Islet of Langerhans (tissue), 1 donor: ENCODE data around the gene KCNJ11.

Experiments used
- FAIRE-seq: peaks from one replicate; lab custom pipeline; 2011; peaks lifted over from hg19 to GRCh38; lab: Jason Lieb, UNC

The KCNJ11 gene

DNA sequence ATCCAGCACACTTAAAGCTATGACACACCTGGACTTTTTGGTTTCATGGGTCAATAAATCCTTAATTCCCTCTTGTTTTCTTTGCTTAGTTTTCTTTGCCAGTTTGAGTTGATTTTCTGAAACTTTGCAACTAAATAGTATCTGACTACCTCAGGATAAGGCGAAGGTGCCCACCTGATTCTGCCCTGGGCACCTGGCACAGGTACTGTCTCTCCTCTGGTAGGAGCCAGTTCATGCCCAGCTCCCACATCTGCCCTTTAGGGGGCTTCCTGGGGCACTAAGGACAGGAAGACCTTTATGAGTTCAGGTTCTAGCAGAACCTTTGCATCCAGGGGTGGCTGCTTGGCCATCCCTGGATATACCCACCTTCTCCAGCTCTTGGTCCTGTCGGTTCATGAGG, 19.6 kb upstream of the KCNJ11 start:
- peak; percentile 27 for FAIRE-seq

DNA sequence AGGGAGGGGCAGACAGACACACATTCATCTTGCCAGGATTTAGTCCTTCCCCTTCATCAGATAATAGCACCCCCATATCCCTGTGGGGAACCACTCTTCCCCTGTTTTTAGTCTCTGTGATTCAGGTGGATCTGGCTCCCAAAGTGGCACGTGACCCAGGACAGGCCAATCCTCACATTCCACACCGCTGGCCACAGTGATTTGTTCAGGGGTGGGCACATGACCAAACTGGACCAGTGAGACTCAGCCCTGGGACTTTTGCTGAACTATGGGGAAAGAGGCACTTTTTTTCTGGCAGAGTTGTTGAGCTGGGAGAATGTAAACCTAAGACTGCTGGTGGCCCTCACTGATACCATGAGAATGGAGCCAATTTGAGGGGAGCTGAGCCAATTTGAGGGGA, 19.1 kb upstream of the KCNJ11 start:
- no peak for FAIRE-seq

DNA sequence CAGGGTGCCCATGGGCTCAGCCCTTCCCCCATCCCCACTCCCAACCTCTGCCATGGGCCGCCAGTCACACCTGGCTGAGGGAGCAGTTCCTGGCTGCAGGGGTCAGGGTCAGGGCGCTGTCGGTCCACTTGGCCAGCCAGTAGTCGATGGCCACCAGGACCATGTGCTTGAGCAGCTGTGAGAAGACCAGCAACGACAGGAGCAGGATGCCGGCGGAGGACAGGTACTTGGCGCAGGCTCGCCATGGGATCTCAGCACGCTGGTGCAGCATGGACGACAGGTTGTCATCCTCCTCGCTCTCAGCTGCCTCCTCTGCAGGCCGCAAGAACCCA, 18.3 kb upstream of the KCNJ11 start:
- FAIRE-seq, result no peak

DNA sequence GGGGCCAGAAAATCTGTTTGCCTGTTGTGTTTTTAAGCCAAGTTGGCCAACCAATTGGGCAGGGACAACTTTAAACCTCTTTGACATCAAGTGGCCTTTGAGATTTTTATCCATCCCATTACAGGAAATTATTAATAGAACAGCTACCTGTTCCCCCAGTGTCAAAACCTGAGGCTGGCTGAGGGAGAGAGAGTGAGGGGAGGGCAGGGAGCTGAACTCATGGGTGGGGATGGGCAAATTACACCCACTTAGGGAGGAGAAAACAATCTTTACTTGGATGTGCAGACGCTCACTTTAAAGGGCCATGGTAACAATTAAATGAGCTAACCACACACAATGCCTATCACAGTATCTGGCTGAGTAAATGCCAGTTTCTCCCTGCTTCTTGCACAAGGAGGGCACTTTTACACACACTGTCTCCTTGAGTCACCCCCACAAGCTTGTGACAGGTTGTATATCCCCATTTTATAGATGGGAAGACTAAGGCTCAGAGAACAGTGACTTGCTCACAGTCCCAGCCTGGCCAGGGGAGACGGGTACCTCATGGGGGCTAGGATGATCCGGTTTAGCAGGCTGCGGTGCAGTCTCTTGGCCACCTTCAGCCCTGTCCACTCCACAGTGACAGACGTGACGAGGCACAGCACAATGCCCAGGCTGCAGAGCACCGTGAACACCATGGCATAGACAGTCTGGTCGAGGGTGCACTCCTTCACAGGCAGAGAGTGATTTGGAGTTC, 17.8 kb upstream of the KCNJ11 start:
- no peak for FAIRE-seq

DNA sequence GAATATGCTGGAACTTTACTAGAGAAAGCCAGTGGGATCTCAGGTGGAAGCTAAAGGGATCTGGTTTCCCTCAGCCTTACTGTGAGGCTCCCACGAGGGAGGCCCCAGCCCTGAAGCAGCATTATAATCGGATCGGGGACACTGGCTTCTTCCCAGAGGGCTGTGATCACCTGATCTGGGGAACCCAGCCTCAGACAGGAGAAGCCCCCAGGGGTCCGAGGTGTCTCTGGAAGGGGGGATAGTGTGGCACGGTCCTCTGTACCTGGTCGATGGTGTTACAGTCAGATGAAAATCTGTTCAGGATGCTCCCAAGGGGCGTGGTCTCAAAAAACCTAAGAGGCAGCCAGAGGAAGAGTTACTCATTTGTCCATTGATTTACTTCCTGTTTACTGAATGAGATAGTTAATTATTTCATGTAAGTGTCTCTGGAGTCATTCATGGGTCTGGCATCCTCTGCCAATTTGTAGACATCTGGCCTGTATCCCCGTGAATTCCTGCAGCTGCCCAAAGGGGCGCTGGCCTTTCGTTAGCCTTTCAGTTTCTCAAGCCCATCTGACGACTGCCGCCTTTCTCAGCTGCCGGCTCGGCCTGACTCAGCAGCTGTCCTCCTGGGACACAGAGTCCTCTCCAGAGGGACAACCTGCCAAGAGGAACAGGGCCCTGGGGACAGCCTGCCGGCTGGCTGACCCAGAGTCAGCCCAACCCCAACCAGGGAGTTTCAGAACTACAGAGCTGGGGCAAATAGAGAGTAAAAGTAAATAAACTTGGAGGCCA, 17.0 kb upstream of the KCNJ11 start:
- peak; percentile 69 for FAIRE-seq

DNA sequence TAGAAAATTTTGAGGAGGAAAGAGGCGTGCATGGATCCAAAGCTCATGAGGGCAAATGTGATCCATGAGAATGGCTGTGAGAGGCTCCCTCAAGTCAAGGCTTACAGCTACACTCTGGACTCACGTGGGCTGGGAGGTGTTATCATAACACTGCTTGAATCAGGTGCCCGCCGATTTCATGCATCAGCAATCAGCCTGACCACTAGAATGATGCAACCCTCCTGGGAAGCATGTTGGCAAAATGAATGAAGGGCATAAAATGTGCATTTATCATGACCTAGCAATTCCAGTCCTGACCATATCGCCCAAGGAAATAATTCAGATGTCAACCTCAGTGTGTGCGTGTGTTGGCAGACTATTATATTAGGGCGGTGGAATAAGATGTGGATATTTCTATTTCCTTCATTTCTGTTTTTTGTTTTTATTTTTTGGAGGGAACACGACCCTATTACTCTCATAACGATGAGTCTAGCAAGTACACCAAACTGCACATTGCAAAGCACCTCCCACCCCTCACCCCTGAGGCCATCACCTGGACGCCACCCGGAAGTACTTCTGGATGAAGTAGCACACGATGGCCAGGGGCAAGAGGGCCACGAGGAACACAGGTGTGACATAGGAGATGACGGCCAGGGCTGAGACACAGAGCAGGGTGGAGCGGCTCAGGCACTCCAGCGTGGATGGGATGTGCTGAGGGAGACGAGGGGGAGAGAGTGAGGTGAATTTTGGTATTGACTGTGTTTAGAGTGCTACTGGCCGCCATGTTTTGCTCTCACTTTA, 15.7 kb upstream of the KCNJ11 start:
- peak; percentile 96 for FAIRE-seq

DNA sequence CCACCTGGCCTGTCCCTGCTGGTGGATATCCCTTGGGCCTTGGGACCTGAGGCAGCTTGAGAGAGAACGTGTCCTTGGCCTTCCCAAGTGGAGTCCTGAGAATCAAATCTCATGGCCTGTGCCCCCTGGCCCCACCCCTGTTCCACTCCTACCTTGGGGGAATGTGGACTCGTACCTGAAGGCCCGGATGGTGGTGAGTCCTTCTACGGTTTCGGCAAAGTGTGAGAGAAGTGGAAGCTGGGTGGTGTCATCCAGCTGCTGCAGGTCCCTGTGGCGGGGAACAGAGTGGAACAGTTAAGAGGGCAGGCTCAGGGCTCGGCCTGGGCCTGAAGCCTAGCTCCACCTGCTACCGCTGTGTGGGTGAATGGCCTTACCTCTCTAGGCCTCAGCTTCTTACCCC, 14.0 kb upstream of the KCNJ11 start:
- FAIRE-seq, result no peak

DNA sequence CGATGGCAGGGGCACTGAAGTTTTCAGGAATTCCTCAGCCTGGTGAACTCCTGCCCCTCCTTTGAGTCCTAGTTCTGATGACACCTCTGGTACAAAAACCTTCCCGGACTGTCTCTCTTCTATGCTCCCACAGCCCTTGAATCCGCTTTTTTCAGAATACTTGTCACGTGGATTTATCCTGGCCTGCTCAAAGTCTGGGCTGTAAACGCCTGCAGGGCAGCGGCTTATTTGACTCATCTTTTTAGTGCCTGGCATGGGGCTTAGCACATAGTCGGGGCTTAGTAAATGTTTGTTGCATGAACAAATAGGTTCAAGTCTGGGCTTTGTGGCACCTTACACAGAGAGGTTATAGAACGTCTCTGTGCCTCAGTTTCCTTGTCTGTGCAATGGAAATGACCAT, 13.4 kb upstream of the KCNJ11 start:
- FAIRE-seq, result no peak

DNA sequence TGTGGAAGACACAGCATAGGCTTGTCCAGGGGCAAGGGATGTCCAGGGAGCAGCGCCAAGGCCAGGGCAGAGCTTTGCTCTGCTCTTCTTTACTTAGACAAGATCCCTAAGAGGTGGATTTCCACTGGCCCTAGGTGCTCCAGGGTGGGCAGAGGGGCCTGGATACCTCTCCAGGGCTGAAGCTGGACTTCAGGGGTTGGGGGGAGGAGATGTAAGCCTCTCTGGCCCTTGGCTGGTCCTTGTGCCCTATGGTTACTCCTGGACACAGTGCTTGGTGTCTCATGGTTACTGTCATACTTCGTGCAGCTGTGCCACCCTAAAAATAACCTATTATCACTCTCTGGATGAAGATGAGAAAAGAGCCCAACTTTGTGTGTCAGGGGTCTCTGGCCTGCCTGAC, 12.9 kb upstream of the KCNJ11 start:
- no peak for FAIRE-seq

DNA sequence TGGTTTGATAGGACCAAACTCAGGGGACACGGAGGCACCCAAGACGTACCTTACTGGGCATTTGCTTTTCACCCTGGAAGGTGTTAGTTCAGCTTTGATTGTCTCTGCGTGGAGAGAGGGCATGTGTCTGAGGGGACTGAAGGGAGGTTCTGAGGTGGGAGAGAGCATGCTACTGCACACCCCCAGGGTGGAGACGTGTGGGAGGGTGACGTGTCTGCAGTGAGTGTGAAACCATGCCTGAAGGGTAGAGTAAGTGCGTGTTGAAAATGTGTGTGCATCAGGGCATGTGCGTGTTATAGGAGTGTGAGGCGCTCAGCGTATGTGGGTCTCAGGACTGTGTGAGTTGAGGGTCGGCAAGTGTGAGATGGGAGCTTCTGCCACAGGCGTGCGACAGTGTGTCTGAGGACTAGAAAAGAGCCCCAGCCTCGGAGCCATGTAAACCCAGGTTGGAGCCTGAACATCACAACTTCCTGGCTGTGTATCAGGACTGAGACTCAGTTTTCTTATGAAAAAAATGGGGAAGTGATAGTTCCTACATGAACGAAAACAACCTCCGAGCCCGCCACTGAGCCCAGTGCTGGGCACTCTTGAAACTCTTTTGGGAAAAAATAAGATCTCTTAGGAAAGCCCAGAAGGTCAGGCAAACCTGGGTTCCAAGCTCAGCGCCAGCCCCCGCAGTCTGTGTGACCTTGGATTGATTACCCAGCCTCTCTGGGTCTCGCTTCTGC, 11.8 kb upstream of the KCNJ11 start:
- FAIRE-seq, result no peak

DNA sequence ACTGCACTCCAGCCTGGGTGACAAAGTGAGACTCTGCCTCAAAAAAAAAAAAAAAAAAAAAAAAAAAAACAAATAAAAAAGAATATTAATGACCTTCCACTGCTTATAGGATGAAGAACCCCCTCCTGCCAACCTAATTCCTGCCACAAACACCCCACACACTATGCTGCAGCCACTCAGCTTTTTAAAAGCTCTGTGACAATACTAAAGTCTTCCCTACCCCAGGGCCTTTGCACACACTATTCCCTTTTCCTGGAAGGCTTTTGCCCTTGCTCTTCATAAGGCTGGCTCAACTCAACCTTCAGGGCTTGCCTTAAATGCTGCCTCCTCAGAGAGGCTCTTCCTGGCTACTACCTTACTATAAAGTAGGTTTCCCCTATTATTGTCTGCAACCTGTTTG, 10.8 kb upstream of the KCNJ11 start:
- FAIRE-seq, result no peak

DNA sequence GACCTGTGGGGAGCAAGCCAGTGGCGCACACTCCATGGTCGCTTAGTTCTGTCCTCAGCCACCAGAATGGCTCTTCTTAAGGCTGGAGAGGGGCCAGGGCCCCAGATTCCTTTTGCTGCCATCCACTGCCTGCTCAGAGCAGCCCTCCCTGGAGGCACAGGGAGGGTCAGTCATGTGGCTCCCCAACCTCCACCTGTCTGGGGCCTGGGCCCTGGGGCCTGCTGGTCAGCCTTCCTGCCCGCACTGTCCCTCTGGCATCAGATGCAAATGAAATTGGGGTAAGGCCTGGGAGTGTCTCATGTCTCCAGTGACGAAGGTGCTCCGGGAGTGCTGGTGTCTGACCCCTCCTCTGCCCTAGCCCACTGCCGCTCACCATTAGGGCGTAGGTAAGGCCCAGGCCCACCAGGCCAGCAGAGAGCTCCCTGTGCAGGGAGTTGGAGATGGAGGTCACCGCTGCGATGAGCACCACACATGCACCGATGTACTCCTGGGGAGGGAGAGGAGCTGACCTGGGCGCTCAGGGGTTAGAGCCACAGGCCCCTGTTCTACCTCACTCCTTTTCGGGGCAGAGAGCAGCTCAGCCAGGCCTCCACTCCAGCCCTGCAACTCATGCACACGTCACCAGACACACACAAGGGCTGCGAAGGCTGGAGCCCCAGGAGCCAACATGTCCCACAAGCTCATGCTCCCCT, 9.0 kb upstream of the KCNJ11 start:
- no peak for FAIRE-seq

DNA sequence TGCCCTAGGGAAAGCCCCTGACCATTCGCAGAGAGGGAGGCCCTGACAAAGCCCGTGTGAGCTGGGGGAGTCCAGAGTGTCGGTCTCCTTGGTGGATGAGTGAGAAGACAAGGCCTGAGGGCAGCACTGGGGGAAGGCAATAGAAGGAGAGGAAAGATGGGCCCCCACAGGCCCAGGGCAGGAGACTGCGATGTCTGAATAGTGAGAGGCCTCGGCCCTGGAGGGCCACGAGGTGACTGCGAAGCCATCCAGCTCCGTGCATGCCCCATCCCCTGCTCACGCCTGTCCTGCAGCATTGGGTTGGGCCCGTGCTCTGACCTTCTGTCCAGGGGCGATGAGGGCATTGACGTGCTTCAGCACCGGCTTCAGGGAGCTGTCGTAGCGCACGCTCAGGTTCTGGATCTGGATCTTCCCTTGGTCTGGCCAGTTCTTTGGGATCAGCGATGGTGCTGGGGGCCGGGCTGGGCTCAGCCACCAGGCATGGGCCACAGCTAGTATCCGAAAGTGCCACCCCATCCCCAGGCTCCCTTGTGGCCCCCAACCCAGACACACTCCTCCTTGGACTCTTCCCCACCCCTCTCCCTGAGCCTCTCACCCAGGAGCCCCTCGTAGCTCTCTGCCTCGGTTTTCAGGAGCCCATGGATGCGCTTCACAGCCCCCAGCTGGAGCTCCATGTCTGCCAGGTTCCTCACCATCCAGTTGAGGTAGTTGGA, 8.3 kb upstream of the KCNJ11 start:
- no peak for FAIRE-seq

DNA sequence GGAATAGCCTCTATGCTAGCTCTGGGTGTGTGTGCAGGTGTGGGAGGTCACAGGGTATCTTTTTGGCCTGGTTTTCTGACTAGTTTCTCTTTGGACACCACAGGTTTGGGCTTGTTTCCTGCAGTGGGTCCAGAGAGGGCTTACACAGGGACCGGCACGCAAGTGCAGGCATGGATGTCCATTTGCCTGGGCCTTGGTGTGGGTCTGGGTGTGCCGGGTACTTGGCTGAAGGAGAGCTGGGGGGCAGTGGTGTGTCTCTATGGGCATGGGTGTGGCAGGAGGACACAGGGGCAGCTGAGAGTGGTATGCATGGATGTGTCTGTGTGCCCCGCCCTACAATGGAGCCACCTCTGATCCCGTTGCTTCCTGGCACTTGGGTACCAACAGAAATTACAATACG, 7.5 kb upstream of the KCNJ11 start:
- no peak for FAIRE-seq

DNA sequence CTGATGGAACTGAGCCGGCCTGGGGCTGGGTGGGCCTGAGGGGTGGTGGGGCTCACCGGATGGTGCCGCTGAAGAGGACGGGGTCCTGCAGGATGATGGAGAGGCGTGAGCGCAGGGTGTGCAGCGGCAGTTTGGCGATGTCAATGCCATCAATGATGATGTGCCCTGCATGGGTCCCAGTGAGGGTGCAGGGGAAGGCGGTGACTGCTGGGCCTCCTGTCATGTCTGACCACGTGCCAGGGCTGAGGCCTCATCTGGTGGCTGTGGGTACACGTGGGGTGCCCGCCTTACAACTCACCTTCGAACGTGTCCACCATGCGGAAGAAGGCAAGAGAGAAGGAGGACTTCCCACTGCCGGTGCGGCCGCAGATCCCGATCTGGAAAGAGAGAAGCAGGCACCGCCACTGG, 7.1 kb upstream of the KCNJ11 start:
- FAIRE-seq, result no peak

DNA sequence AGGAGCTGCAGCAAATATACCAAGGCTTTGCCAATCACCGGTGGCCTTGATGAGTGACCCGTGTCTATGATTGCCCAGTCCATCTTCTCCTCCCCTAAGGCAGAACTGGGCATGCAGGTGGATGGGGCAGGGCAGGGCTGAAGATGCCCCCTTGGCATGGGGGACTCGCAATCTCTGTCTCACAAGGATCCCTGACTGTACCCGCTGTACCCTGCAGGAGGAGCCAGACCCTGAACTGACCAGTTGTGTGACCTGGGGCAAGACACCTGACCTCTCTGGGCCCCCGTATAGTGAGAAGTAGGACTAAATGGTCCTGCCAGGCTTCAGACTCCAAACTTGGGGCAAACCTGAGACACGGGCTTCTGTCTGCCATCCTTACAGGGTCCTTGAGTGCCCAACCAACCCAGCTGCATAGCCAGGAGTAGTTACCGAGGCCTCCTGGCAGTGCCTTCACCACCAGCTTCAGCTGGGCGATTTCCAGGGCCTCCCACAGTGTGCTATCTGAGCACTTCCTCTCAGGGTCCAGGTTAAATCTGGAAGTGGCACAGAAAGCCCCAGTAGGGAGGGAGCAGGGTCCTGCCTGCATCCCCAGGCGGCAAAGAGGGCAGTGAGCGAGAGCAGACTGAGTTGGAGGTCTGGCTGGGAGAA, 6.4 kb upstream of the KCNJ11 start:
- no peak for FAIRE-seq

DNA sequence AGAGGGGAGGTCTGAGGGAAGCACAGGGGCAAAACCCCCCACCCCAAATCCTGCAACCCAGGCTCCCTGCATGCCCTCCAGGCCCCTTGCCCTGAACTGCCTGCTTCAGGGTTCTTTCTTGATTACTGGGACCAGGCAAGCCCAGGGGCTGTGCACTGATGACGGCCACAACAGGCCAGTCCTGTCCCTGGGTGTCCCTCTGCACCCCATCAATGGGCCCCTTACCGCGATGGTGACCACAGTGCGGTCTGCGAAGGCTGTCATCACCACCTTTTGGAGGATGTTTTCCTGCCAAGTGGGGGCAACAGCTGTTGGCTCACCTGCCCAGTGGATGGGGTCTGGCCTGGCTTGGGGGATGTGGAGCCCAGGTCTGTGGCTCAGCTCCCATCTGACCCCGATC, 5.0 kb upstream of the KCNJ11 start:
- FAIRE-seq, result no peak

DNA sequence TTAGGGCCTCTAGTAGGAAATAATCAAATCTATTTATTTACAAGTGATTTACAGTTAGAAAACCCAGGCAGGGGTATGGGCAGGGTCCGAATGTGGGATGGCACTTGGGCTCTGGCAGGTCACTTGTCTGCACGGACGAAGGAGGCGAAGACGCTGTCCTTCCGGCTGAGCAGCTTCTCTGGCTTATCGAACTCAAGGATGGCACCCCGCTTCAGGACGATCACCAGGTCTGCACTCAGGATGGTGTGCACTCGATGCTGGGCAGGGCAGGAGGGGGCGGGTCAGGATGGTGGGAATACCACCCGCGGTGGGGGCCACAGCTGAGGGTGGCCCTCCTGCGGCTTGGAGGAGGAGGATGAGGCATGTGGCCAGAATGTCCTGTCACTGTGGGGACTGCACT, 4.4 kb upstream of the KCNJ11 start:
- no peak for FAIRE-seq

DNA sequence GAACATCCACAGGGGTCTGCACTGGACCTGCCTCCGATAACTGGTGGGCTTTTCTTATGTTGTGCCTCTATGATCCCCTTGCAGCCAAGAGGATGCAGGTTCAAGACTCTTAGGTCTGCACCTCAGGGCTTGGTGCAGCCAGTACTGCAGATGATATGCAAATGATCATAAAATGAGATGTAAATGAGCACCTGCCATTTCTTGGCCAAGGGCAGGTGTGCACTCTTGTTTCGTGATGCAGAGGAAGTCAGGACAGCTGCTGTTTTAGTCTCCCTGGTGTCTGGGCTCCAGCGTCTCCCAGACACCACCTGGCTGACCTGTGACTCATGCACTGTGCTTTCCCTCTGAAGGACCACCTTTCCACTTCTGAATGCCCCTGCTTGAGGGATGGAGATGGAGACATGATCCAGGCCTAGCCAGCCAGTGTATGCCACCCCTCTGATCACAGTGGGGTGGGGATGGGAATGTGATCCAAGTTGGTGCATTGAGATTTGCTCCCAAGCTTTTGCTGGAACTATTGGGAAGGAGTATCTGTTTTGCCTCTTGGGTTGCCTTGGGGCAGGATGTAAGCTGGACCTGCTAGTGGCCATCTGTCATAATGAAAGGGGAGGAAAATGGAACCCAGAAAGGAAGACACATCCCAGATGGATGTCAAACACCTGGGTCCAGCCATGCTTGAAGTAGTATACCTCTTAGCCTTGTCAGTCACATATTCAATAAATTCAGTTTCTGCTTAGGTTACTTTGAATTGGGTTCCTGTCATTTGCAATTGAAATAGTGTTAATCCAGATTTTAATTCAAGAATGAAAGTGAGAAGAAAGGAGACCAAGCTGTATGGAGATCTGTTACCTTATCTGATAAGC, 3.3 kb upstream of the KCNJ11 start:
- FAIRE-seq, result peak; percentile 65
